Glutamatergic neuron (in vitro differentiated cells): ENCODE measurements around the gene GALNT6. TPM values are rescaled to one million over a fixed set of nuclear protein-coding genes. Genes with fewer than 3 reads are reported as not detected.

Experiments
- DNase-seq: peaks from one replicate; pipeline ENCODE4 v3.0.0; 2022
- H3K27ac Mint-ChIP-seq: one replicate; pipeline ENCODE4 v1.8.0; 2020; ENCODE audit warnings: mild to moderate bottlenecking, mixed read lengths, inconsistent platforms; ENCODE audit not compliant: unreplicated experiment
- H3K27me3 Mint-ChIP-seq: one replicate; pipeline ENCODE4 v1.8.0; 2020; ENCODE audit warnings: mild to moderate bottlenecking, moderate library complexity, mixed read lengths, inconsistent platforms; ENCODE audit not compliant: unreplicated experiment
- H3K36me3 Mint-ChIP-seq: one replicate; pipeline ENCODE4 v1.8.0; 2020; ENCODE audit warnings: mild to moderate bottlenecking, mixed read lengths, inconsistent platforms; ENCODE audit not compliant: unreplicated experiment
- H3K4me1 Mint-ChIP-seq: one replicate; pipeline ENCODE4 v1.8.0; 2020; ENCODE audit warnings: mild to moderate bottlenecking, low read depth, mixed read lengths, inconsistent platforms; ENCODE audit not compliant: unreplicated experiment
- H3K4me3 Mint-ChIP-seq: one replicate; pipeline ENCODE4 v1.8.0; 2020; ENCODE audit warnings: mild to moderate bottlenecking, mixed read lengths, inconsistent platforms; ENCODE audit not compliant: unreplicated experiment
- H3K9me3 Mint-ChIP-seq: one replicate; pipeline ENCODE4 v1.8.0; 2020; ENCODE audit warnings: mild to moderate bottlenecking, moderate library complexity, mixed read lengths, inconsistent platforms; ENCODE audit not compliant: unreplicated experiment
- CTCF ChIP-seq: fragments of 200-600 bp; sonication (generic); IDR thresholded peaks from one replicate; pipeline ENCODE4 v1.5.0; 2021; ENCODE audit not compliant: partially characterized antibody, unreplicated experiment
- total RNA-seq: library from RNA; stranded (reverse); fragmentation: NEBNext Ultra II Directional; extraction: Animal tissue kit (Norgen Biotek cat#: 25700); gene quantifications from one replicate; pipeline ENCODE4 v1.2.1, GENCODE V29; 2021; ENCODE audit not compliant: unreplicated experiment

The GALNT6 gene
- total RNA-seq, 1 donor from 2014 or later, result 0.39 TPM

GRCh38 chr12:51424094-51424661 is 33.0 kb upstream of the GALNT6 start:
- DNase-seq, result no peak
- peaks cover 6% of the 10 kb centered on the region for H3K9me3 Mint-ChIP-seq
- peak overlapping the region; percentile 85 for H3K4me3 Mint-ChIP-seq
- no peak for TF ChIP-seq CTCF
- H3K4me1 Mint-ChIP-seq, result peaks cover 29% of the 10 kb centered on the region
- H3K36me3 Mint-ChIP-seq, result no peaks in the 10 kb centered on the region
- peak overlapping the region; percentile 93 for H3K27ac Mint-ChIP-seq
- peaks cover 2% of the 10 kb centered on the region for H3K27me3 Mint-ChIP-seq

GRCh38 chr12:51421266-51421884 is 30.2 kb upstream of the GALNT6 start:
- Mint-ChIP-seq H3K36me3 (no peaks in the 10 kb centered on the region), H3K4me1 (peaks cover 12% of the 10 kb centered on the region), H3K9me3 (peaks cover 4% of the 10 kb centered on the region), H3K27ac (no peak overlapping the region), H3K4me3 (no peak overlapping the region), H3K27me3 (peaks cover 2% of the 10 kb centered on the region)
- TF ChIP-seq CTCF, result peak; percentile 64
- peak; percentile 59 for DNase-seq

- H3K36me3 Mint-ChIP-seq, result no peaks in the 10 kb centered on the region
- H3K27me3 Mint-ChIP-seq, result peaks cover 2% of the 10 kb centered on the region
- no peak for TF ChIP-seq CTCF
- H3K4me3 Mint-ChIP-seq, result no peak overlapping the region
- no peak overlapping the region for H3K27ac Mint-ChIP-seq
- no peaks in the 10 kb centered on the region for H3K9me3 Mint-ChIP-seq
- H3K4me1 Mint-ChIP-seq, result peaks cover 6% of the 10 kb centered on the region
- DNase-seq, result no peak
These were observed 28.4 kb upstream of the GALNT6 start for GRCh38 chr12:51419425-51420193.

- Mint-ChIP-seq H3K4me1 (no peaks in the 10 kb centered on the region), H3K9me3 (no peaks in the 10 kb centered on the region), H3K27me3 (peaks cover 2% of the 10 kb centered on the region), H3K36me3 (no peaks in the 10 kb centered on the region), H3K4me3 (no peak overlapping the region), H3K27ac (no peak overlapping the region)
- no peak for TF ChIP-seq CTCF
- DNase-seq, result no peak
These were observed 26.6 kb upstream of the GALNT6 start for GRCh38 chr12:51417826-51418225.

GRCh38 chr12:51415931-51416330 is 24.7 kb upstream of the GALNT6 start:
- DNase-seq, result no peak
- Mint-ChIP-seq H3K36me3 (no peaks in the 10 kb centered on the region), H3K4me1 (no peaks in the 10 kb centered on the region), H3K27me3 (peaks cover 2% of the 10 kb centered on the region), H3K9me3 (no peaks in the 10 kb centered on the region), H3K27ac (no peak overlapping the region), H3K4me3 (no peak overlapping the region)
- no peak for TF ChIP-seq CTCF
